Activated T-helper 17 cell treated with anti-CD3 and anti-CD28 coated beads, Interleukin-2, amount 50 U/mL, for 72 hours (primary cell): Measurements from ENCODE around the gene TC2N. TPM values are rescaled to one million over a fixed set of nuclear protein-coding genes. Genes with fewer than 3 reads are reported as not detected.
"Not testable (repeated sequence)": the region's sequence is repeated elsewhere in the genome, so short reads cannot be mapped to it uniquely, and the experiment has no call there.

ENCODE experiments used
- ATAC-seq: fragments of 150-1000 bp; cut with Tn5 transposase; replicated peaks from 2 replicates; pipeline ENCODE4 v1.10.0; 2021; ENCODE audit warnings: mild to moderate bottlenecking, moderate library complexity
- H3K27ac Mint-ChIP-seq: one replicate; pipeline ENCODE4 v1.8.0; 2022; ENCODE audit warnings: mixed read lengths
- H3K27me3 Mint-ChIP-seq: one replicate; pipeline ENCODE4 v1.8.0; 2022; ENCODE audit warnings: mixed read lengths
- H3K36me3 Mint-ChIP-seq: one replicate; pipeline ENCODE4 v1.8.0; 2022; ENCODE audit warnings: low read depth, mild to moderate bottlenecking, mixed read lengths
- H3K4me1 Mint-ChIP-seq: one replicate; pipeline ENCODE4 v1.8.0; 2022; ENCODE audit warnings: mixed read lengths
- H3K4me3 Mint-ChIP-seq: one replicate; pipeline ENCODE4 v1.8.0; 2022; ENCODE audit warnings: mild to moderate bottlenecking, mixed read lengths
- H3K9me3 Mint-ChIP-seq: one replicate; pipeline ENCODE4 v1.8.0; 2022; ENCODE audit warnings: mixed read lengths
- total RNA-seq, 2 donors: library from RNA; stranded (reverse); gene quantifications; one replicate each; pipeline ENCODE4 v1.2.3, GENCODE V29; 2022

Gene TC2N
- total RNA-seq, 2 donors from 2014 or later, result 39.2 to 81.2 TPM

GRCh38 chr14:91882776-91883175 is 15.4 kb upstream of the TC2N start:
- no peak for ATAC-seq
- peaks cover 17% of the 10 kb centered on the region for H3K4me1 Mint-ChIP-seq
- H3K9me3 Mint-ChIP-seq, result no peaks in the 10 kb centered on the region
- H3K27me3 Mint-ChIP-seq, result no peaks in the 10 kb centered on the region
- no peak overlapping the region for H3K27ac Mint-ChIP-seq
- H3K4me3 Mint-ChIP-seq, result no peak overlapping the region
- no peaks in the 10 kb centered on the region for H3K36me3 Mint-ChIP-seq

GRCh38 chr14:91882369-91882768 is 15.0 kb upstream of the TC2N start:
- H3K36me3 Mint-ChIP-seq, result no peaks in the 10 kb centered on the region
- no peak overlapping the region for H3K27ac Mint-ChIP-seq
- H3K27me3 Mint-ChIP-seq, result no peaks in the 10 kb centered on the region
- H3K4me1 Mint-ChIP-seq, result peaks cover 17% of the 10 kb centered on the region
- no peak for ATAC-seq
- no peak overlapping the region for H3K4me3 Mint-ChIP-seq
- no peaks in the 10 kb centered on the region for H3K9me3 Mint-ChIP-seq

- Mint-ChIP-seq H3K27ac (peak overlapping the region; percentile 0), H3K27me3 (no peaks in the 10 kb centered on the region), H3K9me3 (no peaks in the 10 kb centered on the region), H3K36me3 (no peaks in the 10 kb centered on the region), H3K4me3 (no peak overlapping the region), H3K4me1 (peaks cover 23% of the 10 kb centered on the region)
- ATAC-seq, result no peak
Measured at GRCh38 chr14:91879196-91879595, 11.9 kb upstream of the TC2N start.

GRCh38 chr14:91878274-91878673 is 10.9 kb upstream of the TC2N start:
- Mint-ChIP-seq H3K4me3 (no peak overlapping the region), H3K27me3 (no peaks in the 10 kb centered on the region), H3K36me3 (peaks cover 3% of the 10 kb centered on the region), H3K4me1 (peaks cover 32% of the 10 kb centered on the region), H3K27ac (peak overlapping the region; percentile 0), H3K9me3 (no peaks in the 10 kb centered on the region)
- ATAC-seq, result no peak

DNA sequence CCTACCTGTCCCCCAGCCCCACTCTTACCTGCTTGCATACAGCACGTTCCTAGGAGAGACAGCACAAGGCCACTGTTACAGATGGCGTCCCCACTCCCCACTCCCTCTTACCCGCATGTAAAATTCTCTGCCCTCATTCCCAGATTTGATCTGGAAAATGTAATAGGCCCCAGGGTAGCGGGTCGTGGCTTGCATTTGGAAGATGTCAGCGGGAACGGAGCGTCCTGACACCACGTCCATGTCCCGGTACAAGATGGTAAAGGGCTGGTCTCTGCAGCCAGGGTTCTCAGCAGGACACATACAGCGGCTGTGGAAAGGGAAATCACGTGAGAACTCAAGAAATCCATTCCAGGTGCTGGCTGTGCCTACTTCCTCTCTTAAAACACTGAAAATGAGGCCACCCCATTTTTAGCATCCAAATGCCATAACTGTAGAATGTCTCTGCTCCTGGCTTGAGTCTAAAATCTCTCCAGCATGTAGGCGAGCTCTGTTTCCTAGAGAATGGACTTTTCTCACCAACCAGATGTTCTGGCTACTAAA is 10.1 kb upstream of the TC2N start:
- Mint-ChIP-seq H3K9me3 (no peaks in the 10 kb centered on the region), H3K4me1 (peaks cover 39% of the 10 kb centered on the region), H3K27ac (no peak overlapping the region), H3K36me3 (peaks cover 5% of the 10 kb centered on the region), H3K4me3 (no peak overlapping the region), H3K27me3 (no peaks in the 10 kb centered on the region)
- ATAC-seq, result no peak

DNA sequence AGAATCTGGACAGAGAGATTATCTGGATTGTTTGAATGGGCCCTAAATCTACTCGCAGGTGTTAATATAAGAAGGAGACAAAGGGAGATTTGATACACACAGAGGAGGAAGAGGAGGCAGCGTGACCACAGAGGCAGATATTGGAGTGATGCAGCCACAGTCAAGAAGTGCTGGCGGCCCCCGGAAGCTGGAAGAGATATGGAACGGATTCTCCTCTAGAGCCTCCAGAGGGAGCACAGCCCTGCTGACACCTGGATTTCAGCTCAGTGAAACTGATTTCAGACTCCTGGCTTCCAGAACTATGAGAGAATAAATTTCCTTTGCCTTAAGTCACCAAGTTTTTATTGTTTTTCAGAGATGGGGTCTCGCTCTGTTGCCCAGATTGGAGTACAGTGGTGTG is 9.2 kb upstream of the TC2N start:
- H3K27ac Mint-ChIP-seq, result no peak overlapping the region
- no peaks in the 10 kb centered on the region for H3K9me3 Mint-ChIP-seq
- no peak overlapping the region for H3K4me3 Mint-ChIP-seq
- peaks cover 45% of the 10 kb centered on the region for H3K4me1 Mint-ChIP-seq
- H3K36me3 Mint-ChIP-seq, result peaks cover 5% of the 10 kb centered on the region
- no peak for ATAC-seq
- no peaks in the 10 kb centered on the region for H3K27me3 Mint-ChIP-seq

GRCh38 chr14:91875525-91876286 is 8.4 kb upstream of the TC2N start:
- H3K4me1 Mint-ChIP-seq, result peaks cover 41% of the 10 kb centered on the region
- H3K27me3 Mint-ChIP-seq, result no peaks in the 10 kb centered on the region
- H3K4me3 Mint-ChIP-seq, result no peak overlapping the region
- peaks cover 5% of the 10 kb centered on the region for H3K36me3 Mint-ChIP-seq
- ATAC-seq, result no peak
- H3K27ac Mint-ChIP-seq, result peak overlapping the region; percentile 83
- H3K9me3 Mint-ChIP-seq, result no peaks in the 10 kb centered on the region

DNA sequence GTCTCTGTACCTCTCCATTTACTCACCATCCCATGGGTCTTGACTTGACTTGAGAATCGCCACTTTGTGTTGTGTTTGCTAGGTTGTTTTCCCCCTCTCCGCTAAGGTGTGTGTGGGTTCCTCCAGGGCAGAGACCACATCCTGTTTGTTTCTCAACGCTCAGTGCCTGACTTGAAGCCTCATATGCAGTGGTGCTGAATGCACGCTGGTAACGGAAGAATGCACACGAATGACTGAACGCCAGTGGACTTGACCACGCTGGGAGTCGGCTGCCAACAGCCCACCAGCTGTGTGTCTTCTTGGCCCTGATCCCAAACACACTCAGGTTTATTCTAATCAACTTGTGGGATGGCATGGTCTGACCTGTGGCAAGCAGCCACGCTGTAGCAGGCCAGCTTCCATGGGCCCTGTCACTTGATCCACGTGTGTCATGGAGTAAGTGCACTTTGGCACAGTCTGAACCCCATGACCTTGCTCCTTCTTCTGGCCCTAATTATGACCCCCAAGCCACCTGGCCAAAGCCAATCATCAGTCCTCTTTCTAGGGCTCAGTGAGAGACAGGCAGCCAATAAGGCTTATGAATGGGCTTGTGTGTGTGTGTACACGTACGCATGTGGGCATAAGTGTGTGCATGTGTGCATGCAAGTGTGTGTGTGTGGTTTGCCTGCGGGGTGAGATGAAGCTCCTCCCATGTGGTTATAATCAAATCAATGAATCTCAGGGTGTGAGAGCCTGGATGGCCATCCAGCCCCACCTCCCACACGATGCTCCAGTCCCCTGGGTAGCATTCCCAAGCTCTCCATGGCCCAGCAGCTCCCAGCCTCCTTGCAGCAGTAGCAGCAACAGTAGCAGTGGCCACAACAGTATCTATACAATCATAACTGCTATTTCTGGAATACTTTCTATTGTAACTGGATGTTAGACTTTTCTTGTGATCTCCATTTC is 6.4 kb upstream of the TC2N start:
- H3K4me1 Mint-ChIP-seq, result peaks cover 49% of the 10 kb centered on the region

DNA sequence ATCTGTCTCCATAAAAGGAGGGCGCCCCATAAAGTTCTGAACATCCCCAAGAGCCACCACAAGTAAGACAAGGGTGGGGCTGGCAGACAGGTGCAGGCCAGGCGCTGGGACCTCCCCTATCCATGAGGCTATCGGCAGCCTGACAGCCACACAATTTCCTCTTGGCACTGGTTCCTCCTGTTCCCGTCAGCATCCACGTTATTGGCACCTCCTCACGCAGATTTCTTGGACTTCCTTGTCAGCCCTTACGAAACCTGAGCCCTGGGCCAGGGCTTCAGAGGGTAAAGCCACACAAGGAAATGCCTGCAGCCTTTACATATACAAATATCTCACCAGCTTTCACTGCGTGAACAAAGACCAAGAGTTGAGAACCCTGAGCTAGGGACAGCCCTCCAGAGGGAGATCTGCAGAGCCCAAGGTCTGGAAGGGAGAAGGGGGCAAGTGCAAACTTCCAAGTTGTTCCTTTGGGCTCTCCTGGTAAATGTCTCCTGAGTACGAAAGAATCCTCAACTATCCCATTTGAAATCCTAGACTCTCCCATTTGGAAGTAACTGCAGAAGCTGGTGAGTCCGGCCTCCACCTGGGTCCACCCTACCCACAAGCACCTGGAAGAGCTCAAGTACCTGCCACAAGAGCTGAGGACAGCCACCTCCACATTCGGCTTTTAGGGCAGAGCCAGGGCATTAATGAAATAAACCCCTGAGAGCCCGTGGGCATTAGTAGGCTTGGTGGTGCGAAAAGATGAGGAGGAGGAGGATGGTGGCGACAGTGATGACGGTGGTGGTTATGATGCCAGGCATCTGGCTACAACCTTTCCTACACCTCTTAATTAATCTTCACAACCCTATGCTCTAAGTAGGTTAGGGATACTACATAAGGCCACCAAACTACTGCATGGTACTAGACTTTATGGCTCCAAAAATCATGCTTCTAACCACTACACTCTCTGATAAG is 5.5 kb upstream of the TC2N start:
- H3K4me3 Mint-ChIP-seq, result peak overlapping the region; percentile 89
- no peaks in the 10 kb centered on the region for H3K9me3 Mint-ChIP-seq
- peaks cover 9% of the 10 kb centered on the region for H3K36me3 Mint-ChIP-seq
- ATAC-seq, result peak; percentile 5
- H3K27ac Mint-ChIP-seq, result peak overlapping the region; percentile 83
- H3K4me1 Mint-ChIP-seq, result peaks cover 45% of the 10 kb centered on the region
- no peaks in the 10 kb centered on the region for H3K27me3 Mint-ChIP-seq

More for the DNA sequence above, 6.4 kb upstream of the TC2N start:
- peak; percentile 83 for ATAC-seq
- no peaks in the 10 kb centered on the region for H3K27me3 Mint-ChIP-seq
- H3K36me3 Mint-ChIP-seq, result peaks cover 9% of the 10 kb centered on the region
- H3K9me3 Mint-ChIP-seq, result no peaks in the 10 kb centered on the region
- peak overlapping the region; percentile 83 for H3K27ac Mint-ChIP-seq
- peak overlapping the region; percentile 89 for H3K4me3 Mint-ChIP-seq

DNA sequence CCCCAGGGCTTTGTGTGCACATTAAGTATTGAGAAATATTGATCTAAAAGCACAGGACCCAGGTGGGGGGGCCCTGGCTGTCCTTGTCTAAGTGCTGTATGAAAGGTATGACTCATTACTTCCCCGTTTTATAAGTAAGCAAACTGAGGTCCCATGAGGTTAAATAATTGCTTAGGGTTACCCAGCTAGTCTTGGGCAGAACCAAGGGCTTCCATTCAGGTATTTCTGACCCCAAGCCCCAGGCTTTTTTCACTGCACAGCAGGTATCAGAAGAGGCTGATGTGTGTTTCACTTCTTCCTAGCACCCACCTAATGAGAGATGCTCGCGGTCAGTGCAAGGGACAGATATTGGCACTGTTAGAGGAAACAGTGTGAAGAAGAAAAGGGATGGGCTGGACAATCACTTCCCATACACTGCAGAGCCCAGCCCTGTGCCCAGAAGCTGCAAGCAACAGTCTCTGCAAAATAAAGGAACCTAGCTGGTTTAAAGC is 4.7 kb upstream of the TC2N start:
- peak overlapping the region; percentile 83 for H3K27ac Mint-ChIP-seq
- peak; percentile 25 for ATAC-seq
- H3K36me3 Mint-ChIP-seq, result peaks cover 9% of the 10 kb centered on the region
- peaks cover 51% of the 10 kb centered on the region for H3K4me1 Mint-ChIP-seq
- no peaks in the 10 kb centered on the region for H3K9me3 Mint-ChIP-seq
- H3K27me3 Mint-ChIP-seq, result no peaks in the 10 kb centered on the region
- peak overlapping the region; percentile 89 for H3K4me3 Mint-ChIP-seq

- peak overlapping the region; percentile 89 for H3K4me3 Mint-ChIP-seq
- not testable (repeated sequence) for H3K27ac Mint-ChIP-seq, H3K27me3 Mint-ChIP-seq, H3K9me3 Mint-ChIP-seq, ATAC-seq, H3K36me3 Mint-ChIP-seq
- peaks cover 54% of the 10 kb centered on the region for H3K4me1 Mint-ChIP-seq
Measured at GRCh38 chr14:91871401-91871800, 4.1 kb upstream of the TC2N start.

- H3K27ac Mint-ChIP-seq, result peak overlapping the region; percentile 68
- H3K4me1 Mint-ChIP-seq, result peaks cover 59% of the 10 kb centered on the region
- no peaks in the 10 kb centered on the region for H3K27me3 Mint-ChIP-seq
- no peak for ATAC-seq
- peaks cover 9% of the 10 kb centered on the region for H3K36me3 Mint-ChIP-seq
- peak overlapping the region; percentile 89 for H3K4me3 Mint-ChIP-seq
- H3K9me3 Mint-ChIP-seq, result no peaks in the 10 kb centered on the region
Measured at GRCh38 chr14:91870890-91871289, 3.6 kb upstream of the TC2N start.

- peaks cover 9% of the 10 kb centered on the region for H3K36me3 Mint-ChIP-seq
- ATAC-seq, result peak; percentile 37
- H3K27ac Mint-ChIP-seq, result peak overlapping the region; percentile 68
- H3K4me3 Mint-ChIP-seq, result peak overlapping the region; percentile 89
- H3K4me1 Mint-ChIP-seq, result peaks cover 58% of the 10 kb centered on the region
- no peaks in the 10 kb centered on the region for H3K27me3 Mint-ChIP-seq
- H3K9me3 Mint-ChIP-seq, result no peaks in the 10 kb centered on the region
Measured at GRCh38 chr14:91870001-91870400, 2.7 kb upstream of the TC2N start.
